ENCODE results near the gene CFAP52. TPM values are rescaled to one million over a fixed set of nuclear protein-coding genes. Genes with fewer than 3 reads are reported as not detected.

Gene CFAP52
- total and polyA plus RNA-seq, 2 of the 8 experiments (the other 6 are each of a cell fraction or from before 2014, with no cell fraction given): 0.11 TPM; not detected in 1

GRCh38 chr17:9661027-9661426 lies 84.6 kb downstream of the CFAP52 start:
- TF ChIP-seq MAFK (IDR thresholded peaks at IDR 0.05; ENCODE audit: low read depth, low read length): 0 out of 2 replicates have a peak, but pooled peaks have one; percentile 3
- no peak for TF ChIP-seq CBX5 (IDR thresholded peaks at IDR 0.05; ENCODE audit: low read depth, low read length)
- no peak for TF ChIP-seq MAX (IDR thresholded peaks at IDR 0.05)
- no peak for TF ChIP-seq SP4 (IDR thresholded peaks at IDR 0.05; ENCODE audit: low read length)
- TF ChIP-seq RXRA (IDR thresholded peaks at IDR 0.05; ENCODE audit: insufficient read depth, low read depth, low read length): no peak
- no peak for TF ChIP-seq CEBPB (IDR thresholded peaks at IDR 0.05; ENCODE audit: low read depth, low read length)
- no peak for TF ChIP-seq KDM5A (IDR thresholded peaks at IDR 0.05; ENCODE audit: low read length)
- no peak overlapping the region for H2AK5ac ChIP-seq (ENCODE audit: low read depth, low read length)
- WGBS, 2 experiments (ENCODE audit: extremely low coverage in 1 of 2, insufficient coverage in 1 of 2, insufficient read length in 1 of 2, insufficient replicate concordance in 2 of 2, low coverage in 1 of 2, low lambda C conversion rate in 2 of 2, missing lambda C conversion rate in 1 of 2): 90% methylated on average over 2 of the region's 2 CpGs; no CpG with 5 or more reads in 1 of the 2 experiments
- H3K9me3 ChIP-seq (ENCODE audit: insufficient read depth in 2 of 2, low read depth in 1 of 2, low read length in 1 of 2): no peaks in the 10 kb centered on the region
- no peak overlapping the region for H2AFZ ChIP-seq (ENCODE audit: low read length)
- no peak for DNase-seq (ENCODE audit: low read depth in 1 of 2, low spot score in 2 of 2)
- no peak overlapping the region for H3K9ac ChIP-seq (replicated peaks in 1 of 4; ENCODE audit: extremely low read depth in 1 of 4, low read depth in 3 of 4, low read length in 3 of 4)
- H4K5ac ChIP-seq (ENCODE audit: insufficient read length, low read depth, low read length): no peak overlapping the region
- no peak overlapping the region for H3K18ac ChIP-seq (ENCODE audit: extremely low read depth, low read length)
- no peaks in the 10 kb centered on the region for H3K79me2 ChIP-seq (ENCODE audit: control insufficient read depth in 1 of 2, insufficient read depth in 2 of 2, low read length in 2 of 2)
- no peak overlapping the region for H3K4me2 ChIP-seq (ENCODE audit: insufficient read depth in 1 of 2, low read depth in 2 of 2, low read length in 2 of 2)
- no peak overlapping the region for H3K23ac ChIP-seq (ENCODE audit: insufficient read length)
- H2BK5ac ChIP-seq (ENCODE audit: low read depth, low read length): no peak overlapping the region
- H3K27me3 ChIP-seq (replicated peaks in 1 of 4; ENCODE audit: control insufficient read depth in 3 of 4, extremely low read depth in 1 of 4, insufficient read depth in 3 of 4, low read length in 3 of 4): no peaks in the 10 kb centered on the region
- no peak overlapping the region for H4K8ac ChIP-seq (ENCODE audit: extremely low read depth, insufficient read depth, low read length)
- H4K20me1 ChIP-seq (replicated peaks in 1 of 2; ENCODE audit: control insufficient read depth in 1 of 2, insufficient read depth in 2 of 2, low read length in 2 of 2): no peaks in the 10 kb centered on the region
- no peak overlapping the region for H3K4ac ChIP-seq (replicated peaks; ENCODE audit: insufficient read length, low read depth, low read length)
- no peak overlapping the region for H2BK12ac ChIP-seq (ENCODE audit: low read depth, low read length)
- H3K14ac ChIP-seq (ENCODE audit: insufficient read length): no peak overlapping the region
- H2BK15ac ChIP-seq (ENCODE audit: low read length): no peak overlapping the region
- H3K4me3 ChIP-seq (ENCODE audit: extremely low read depth in 1 of 4, insufficient read depth in 2 of 4, low read depth in 3 of 4, low read length in 4 of 4): no peak overlapping the region
- no peaks in the 10 kb centered on the region for H3K23me2 ChIP-seq (ENCODE audit: low read depth, low read length)
- FAIRE-seq: no peak
- H2BK120ac ChIP-seq (replicated peaks; ENCODE audit: low read depth, low read length): no peak overlapping the region
- ChIA-PET CTCF (ENCODE audit: partially characterized antibody) (interaction anchor here (0.7 to 2.4 kb wide), 4 partner anchors 15 to 659 kb away, joined by 3 to 9 read pairs (median 4); no protein-coding TSS in a partner anchor), POLR2A (ENCODE audit: partially characterized antibody) (interaction anchor here (1.1 kb wide), 1 partner anchor 15 kb away, joined by 3 read pairs; the partner anchor contains the start of gene USP43)
- H3K4me1 ChIP-seq (replicated peaks in 1 of 4; ENCODE audit: control insufficient read depth in 3 of 4, insufficient read depth in 4 of 4, low read length in 3 of 4): no peaks in the 10 kb centered on the region
- peaks cover 0 to 10% (median 0%) of the 10 kb centered on the region in 4 experiments; a peak in 2 of 8 replicates for H3K36me3 ChIP-seq (ENCODE audit: control insufficient read depth in 2 of 4, insufficient read depth in 4 of 4, low read length in 3 of 4)
- no peak overlapping the region for H3K56ac ChIP-seq (replicated peaks; ENCODE audit: insufficient read length, low read depth, low read length)
- H4K91ac ChIP-seq (replicated peaks; ENCODE audit: insufficient read length, low read length): no peak overlapping the region
- H2BK20ac ChIP-seq (ENCODE audit: low read length): no peak overlapping the region
- no peaks in the 10 kb centered on the region for H3K79me1 ChIP-seq (ENCODE audit: low read depth, low read length)
- H3K27ac ChIP-seq (ENCODE audit: low read depth, low read length): no peak overlapping the region

Data from H1 (cell line).